ENCODE data around the gene R3HDM4. TPM values are rescaled to one million over a fixed set of nuclear protein-coding genes. Genes with fewer than 3 reads are reported as not detected.

The R3HDM4 gene
- total and polyA plus RNA-seq, 9 of the 15 experiments (the other 6 are each of a cell fraction or from before 2014, with no cell fraction given), result 3.2 to 154 (median 59.0) TPM

DNA sequence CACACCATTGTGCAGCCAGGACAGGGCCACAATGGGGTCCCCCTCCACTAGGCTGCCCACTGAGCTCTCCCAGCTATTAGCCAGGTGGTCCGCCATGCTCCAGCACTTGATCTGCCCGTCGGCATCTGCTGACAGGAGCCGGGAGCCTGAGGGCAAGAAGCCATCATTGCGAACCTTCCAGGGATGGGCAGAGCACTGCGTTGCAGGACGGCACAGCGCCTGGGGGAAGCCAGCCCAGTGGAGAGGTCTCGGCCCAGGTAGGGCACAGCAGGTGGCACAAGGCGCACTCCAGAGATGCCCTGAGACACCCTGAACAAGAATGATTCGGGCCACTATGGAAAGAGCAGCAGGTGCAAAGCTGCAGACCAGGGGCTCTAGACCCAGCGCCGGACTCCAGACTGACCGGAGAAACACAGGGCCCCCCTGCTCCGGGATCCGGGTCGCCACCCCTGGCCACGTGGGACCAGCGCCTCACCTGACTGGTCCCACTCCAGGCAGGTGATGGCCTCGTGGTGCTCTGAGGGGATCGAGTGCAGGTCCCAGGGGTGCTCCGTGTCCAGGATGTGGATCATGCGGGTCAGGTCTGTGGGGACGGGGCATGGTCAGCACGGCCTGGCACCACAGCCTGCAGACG lies 23.2 kb downstream of the R3HDM4 start:
- H3K9ac ChIP-seq (ENCODE audit: insufficient read depth in 1 of 2, low read depth in 2 of 2, low read length in 2 of 2), result no peak overlapping the region
- no peak overlapping the region for H2AFZ ChIP-seq (ENCODE audit: low read depth, low read length)
- H3K27me3 ChIP-seq (ENCODE audit: control insufficient read depth in 2 of 2, insufficient read depth in 2 of 2, low read length in 2 of 2), result no peaks in the 10 kb centered on the region
- H3K4me1 ChIP-seq (replicated peaks in 1 of 2; ENCODE audit: control insufficient read depth in 2 of 2, insufficient read depth in 2 of 2, low read length in 2 of 2), result peaks cover 5 to 70% of the 10 kb centered on the region in 2 experiments; a peak in 4 of 5 replicates
- TF ChIP-seq RBFOX2 (IDR thresholded peaks at IDR 0.05; ENCODE audit: low read depth, low read length) (peak; percentile 44; the same call in 1 of the 2 replicates), POLR2G (IDR thresholded peaks at IDR 0.05; ENCODE audit: low read depth, low read length) (peak; percentile 60), POLR2A (conservative IDR thresholded peaks at IDR 0.05) (peak; percentile 34), PPARD (CRISPR knock-in tag; IDR thresholded peaks at IDR 0.05) (no peak)
- H3K79me2 ChIP-seq (ENCODE audit: control insufficient read depth, insufficient read depth, low read length), result peaks cover 40% of the 10 kb centered on the region
- DNase-seq (ENCODE audit: extremely low read depth in 1 of 4, low spot score in 3 of 4), result no peak
- intact Hi-C loops (cut with micrococcal nuclease) (no loop called here), in situ Hi-C loops (cut with MboI) (no loop called here)
- FAIRE-seq, result no peak
- CTCF ChIA-PET (ENCODE audit: low intra/inter-chr PET ratio), result interaction anchor here (0.5 kb wide), 1 partner anchor 25 kb away, joined by 5 read pairs; no protein-coding TSS in a partner anchor
- no peak overlapping the region for H3K4me2 ChIP-seq (ENCODE audit: insufficient read depth, low read length)
- H3K9me3 ChIP-seq (replicated peaks; ENCODE audit: control insufficient read depth, insufficient read depth, low read depth, low read length), result no peaks in the 10 kb centered on the region
- no peak overlapping the region; the same call in 2 of the 3 replicates for H3K27ac ChIP-seq (ENCODE audit: extremely low read depth, low read depth, low read length)
- H4K20me1 ChIP-seq (replicated peaks; ENCODE audit: control insufficient read depth, insufficient read depth, low read length), result peaks cover 6% of the 10 kb centered on the region
- H3K36me3 ChIP-seq (ENCODE audit: control insufficient read depth, insufficient read depth, low read length), result peaks cover 56% of the 10 kb centered on the region; the same call in 2 of the 3 replicates
- no TSS peak for BruUV-seq (replicated peaks)
- 92% methylated on average over 18 of the region's 26 CpGs for WGBS (ENCODE audit: insufficient coverage, low coverage, missing lambda C conversion rate)
- no peaks in the 10 kb centered on the region for H3K9me1 ChIP-seq (ENCODE audit: control insufficient read depth, insufficient read depth, low read length)
- no peak for ATAC-seq
- POLR2A ChIA-PET, result interaction anchor here (0.6 to 0.7 kb wide), 2 partner anchors 14 to 208 kb away, joined by 3 to 4 read pairs; no protein-coding TSS in a partner anchor
- H3K4me3 ChIP-seq, result no peak overlapping the region

All from K562 (cell line).